Measurements from ENCODE around the gene TES.

Gene TES

DNA sequence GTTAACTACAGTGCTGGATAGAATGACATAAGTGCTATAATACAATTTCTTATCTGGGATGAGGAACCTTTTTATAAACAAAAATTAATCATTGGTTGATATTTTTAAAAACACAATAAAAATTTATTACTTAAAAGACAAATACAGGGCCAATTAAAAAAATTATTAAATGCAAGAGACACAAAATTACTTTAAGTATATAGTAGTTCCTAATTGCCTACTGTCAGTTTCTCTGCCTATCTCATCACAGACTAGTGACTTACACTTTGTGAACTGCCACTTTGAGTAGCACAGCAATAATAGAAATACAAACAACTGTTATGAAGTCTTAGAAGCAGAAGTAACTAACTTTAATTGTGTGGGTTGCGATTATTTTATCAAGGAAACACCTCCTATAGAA lies 8.4 kb downstream of the TES start:
- Mint-ChIP-seq H3K27ac (no peak overlapping the region), H3K36me3 (ENCODE audit: low read depth) (peaks cover 5% of the 10 kb centered on the region), H3K4me1 (peaks cover 16% of the 10 kb centered on the region), H3K4me3 (no peak overlapping the region), H3K27me3 (ENCODE audit: low read depth, poor library complexity) (peaks cover 3% of the 10 kb centered on the region), H3K9me3 (no peaks in the 10 kb centered on the region)
- DNase-seq = no peak
- TF ChIP-seq, protein P1, sequence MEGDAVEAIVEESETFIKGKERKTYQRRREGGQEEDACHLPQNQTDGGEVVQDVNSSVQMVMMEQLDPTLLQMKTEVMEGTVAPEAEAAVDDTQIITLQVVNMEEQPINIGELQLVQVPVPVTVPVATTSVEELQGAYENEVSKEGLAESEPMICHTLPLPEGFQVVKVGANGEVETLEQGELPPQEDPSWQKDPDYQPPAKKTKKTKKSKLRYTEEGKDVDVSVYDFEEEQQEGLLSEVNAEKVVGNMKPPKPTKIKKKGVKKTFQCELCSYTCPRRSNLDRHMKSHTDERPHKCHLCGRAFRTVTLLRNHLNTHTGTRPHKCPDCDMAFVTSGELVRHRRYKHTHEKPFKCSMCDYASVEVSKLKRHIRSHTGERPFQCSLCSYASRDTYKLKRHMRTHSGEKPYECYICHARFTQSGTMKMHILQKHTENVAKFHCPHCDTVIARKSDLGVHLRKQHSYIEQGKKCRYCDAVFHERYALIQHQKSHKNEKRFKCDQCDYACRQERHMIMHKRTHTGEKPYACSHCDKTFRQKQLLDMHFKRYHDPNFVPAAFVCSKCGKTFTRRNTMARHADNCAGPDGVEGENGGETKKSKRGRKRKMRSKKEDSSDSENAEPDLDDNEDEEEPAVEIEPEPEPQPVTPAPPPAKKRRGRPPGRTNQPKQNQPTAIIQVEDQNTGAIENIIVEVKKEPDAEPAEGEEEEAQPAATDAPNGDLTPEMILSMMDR (IDR thresholded peaks at IDR 0.05) = no peak

DNA sequence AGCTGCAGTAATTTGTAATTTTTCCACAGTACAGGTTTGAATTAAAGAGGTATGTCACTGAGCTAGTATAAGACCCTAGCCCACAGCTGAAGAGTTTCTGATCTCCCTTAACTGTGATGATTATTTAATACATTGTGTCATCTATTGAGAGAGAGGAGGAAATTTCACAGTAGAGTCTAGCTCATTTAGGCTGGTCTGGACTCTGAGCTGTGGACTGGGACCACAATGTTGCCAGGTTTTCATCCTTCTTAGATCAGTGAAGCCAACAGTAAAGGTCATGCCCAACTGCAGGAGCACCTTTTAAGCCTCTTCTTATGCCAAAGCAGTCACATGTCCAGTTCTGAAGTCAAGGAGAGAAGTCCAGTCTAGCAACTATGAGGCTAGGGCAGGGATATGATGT lies 8.9 kb downstream of the TES start:
- Mint-ChIP-seq H3K36me3 (ENCODE audit: low read depth) (peaks cover 5% of the 10 kb centered on the region), H3K27ac (no peak overlapping the region)
- TF ChIP-seq, protein P1 (IDR thresholded peaks at IDR 0.05) = no peak

DNA sequence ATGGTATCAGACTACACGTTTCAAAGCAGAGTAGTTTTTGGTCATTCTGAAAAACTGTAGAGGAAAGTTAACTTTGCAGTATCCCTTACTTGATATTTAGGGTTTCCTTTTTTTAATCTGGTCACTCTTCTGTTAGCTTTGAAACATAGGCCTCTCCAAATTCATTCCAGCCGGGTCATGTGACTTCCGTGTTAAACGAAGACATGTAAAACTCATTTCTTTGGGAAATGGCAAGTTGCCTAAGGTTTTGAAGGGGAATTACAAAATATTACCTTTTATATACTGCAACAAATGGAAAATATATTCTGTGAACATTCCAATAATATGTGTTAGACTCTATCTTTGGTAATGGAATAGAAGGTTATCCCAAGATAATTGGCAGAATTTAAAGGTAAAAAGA lies 9.5 kb downstream of the TES start:
- Mint-ChIP-seq H3K27me3 (ENCODE audit: low read depth, poor library complexity) (peaks cover 3% of the 10 kb centered on the region), H3K9me3 (no peaks in the 10 kb centered on the region), H3K36me3 (ENCODE audit: low read depth) (peaks cover 2% of the 10 kb centered on the region), H3K4me3 (no peak overlapping the region), H3K27ac (no peak overlapping the region), H3K4me1 (peaks cover 23% of the 10 kb centered on the region)
- TF ChIP-seq, protein P1 (IDR thresholded peaks at IDR 0.05) = no peak
- no peak for DNase-seq

More for the DNA sequence above, 8.9 kb downstream of the TES start:
- peaks cover 3% of the 10 kb centered on the region for H3K27me3 Mint-ChIP-seq (ENCODE audit: low read depth, poor library complexity)
- DNase-seq = no peak
- H3K4me1 Mint-ChIP-seq = peaks cover 18% of the 10 kb centered on the region
- no peaks in the 10 kb centered on the region for H3K9me3 Mint-ChIP-seq
- H3K4me3 Mint-ChIP-seq = no peak overlapping the region

DNA sequence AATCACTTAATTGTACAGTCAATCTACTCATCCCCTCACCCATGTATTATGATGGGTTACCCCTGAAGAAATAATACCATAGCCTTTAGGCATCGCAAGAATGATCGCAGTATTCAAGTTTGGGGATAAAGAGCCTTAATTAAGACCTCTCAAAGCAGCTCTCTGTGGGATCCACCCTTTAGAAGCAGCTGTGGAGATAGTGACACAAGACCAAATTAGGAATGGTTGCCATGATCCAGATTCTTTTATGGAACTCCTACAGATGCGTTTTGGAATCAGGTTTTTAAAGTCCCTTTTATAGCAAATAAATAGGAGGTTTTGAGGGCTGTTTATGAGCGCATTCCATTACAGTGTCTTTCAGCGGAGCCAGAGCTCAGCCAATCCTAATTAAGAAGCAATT lies 12.2 kb downstream of the TES start:
- H3K4me1 Mint-ChIP-seq = peaks cover 31% of the 10 kb centered on the region
- no peaks in the 10 kb centered on the region for H3K9me3 Mint-ChIP-seq
- no peak for DNase-seq
- no peak overlapping the region for H3K27ac Mint-ChIP-seq
- peaks cover 4% of the 10 kb centered on the region for H3K36me3 Mint-ChIP-seq (ENCODE audit: low read depth)
- H3K27me3 Mint-ChIP-seq (ENCODE audit: low read depth, poor library complexity) = peaks cover 3% of the 10 kb centered on the region
- TF ChIP-seq, protein P1 (IDR thresholded peaks at IDR 0.05) = no peak
- no peak overlapping the region for H3K4me3 Mint-ChIP-seq

DNA sequence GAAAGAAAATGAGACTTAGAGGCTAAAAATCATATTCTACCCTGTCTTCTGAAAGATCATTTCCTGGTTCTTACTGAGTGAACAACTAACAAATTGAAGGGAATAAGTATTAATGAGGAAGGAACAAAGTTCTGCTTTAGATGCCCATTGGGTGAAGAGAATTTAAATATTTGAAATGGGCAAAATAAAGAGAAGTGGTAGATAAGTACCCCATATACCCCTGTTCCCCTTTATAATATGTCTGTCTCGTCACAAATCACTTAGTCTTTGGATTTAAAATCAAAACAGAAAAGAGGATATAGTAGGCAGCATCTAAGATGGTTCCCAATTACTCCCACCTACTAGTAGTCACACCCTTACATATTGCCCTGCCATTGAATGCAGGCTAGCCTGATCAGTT lies 13.2 kb downstream of the TES start:
- Mint-ChIP-seq H3K9me3 (no peaks in the 10 kb centered on the region), H3K4me1 (peaks cover 26% of the 10 kb centered on the region), H3K27me3 (ENCODE audit: low read depth, poor library complexity) (peaks cover 3% of the 10 kb centered on the region), H3K4me3 (no peak overlapping the region), H3K36me3 (ENCODE audit: low read depth) (peaks cover 4% of the 10 kb centered on the region), H3K27ac (no peak overlapping the region)
- TF ChIP-seq, protein P1 (IDR thresholded peaks at IDR 0.05) = no peak
- no peak for DNase-seq

DNA sequence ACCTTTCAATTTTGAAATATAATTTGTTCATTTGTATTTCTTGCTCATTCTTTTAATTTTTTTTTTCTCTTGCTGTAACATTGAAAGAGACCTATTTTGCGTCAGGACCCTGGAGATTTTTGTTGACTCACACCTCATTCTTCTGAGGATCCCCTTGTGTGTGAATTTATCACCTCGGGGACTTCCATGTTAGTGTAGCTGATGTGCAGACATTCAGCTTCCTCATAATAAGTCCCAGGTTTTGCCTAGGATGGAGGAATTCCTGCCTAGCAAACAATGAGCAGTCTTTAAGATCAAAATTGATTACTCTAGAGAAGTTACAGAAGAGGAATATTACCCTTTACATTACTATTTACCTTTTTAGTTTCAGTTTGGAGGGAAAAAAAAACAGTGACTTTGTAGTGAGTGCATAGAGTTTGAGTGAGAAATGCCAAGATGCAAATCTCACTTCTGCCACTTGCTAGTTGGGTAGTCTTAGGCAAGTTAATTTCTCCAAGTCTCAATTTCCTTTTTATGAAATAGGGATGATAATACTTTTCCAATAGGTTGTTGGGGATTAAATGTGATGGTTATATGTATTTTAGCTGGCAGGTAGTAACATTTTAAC lies 14.3 kb downstream of the TES start:
- H3K9me3 Mint-ChIP-seq = no peaks in the 10 kb centered on the region
- H3K4me3 Mint-ChIP-seq = no peak overlapping the region
- peaks cover 33% of the 10 kb centered on the region for H3K4me1 Mint-ChIP-seq
- peak overlapping the region; percentile 4 for H3K27ac Mint-ChIP-seq
- no peak for DNase-seq
- peaks cover 4% of the 10 kb centered on the region for H3K36me3 Mint-ChIP-seq (ENCODE audit: low read depth)
- TF ChIP-seq, protein P1 (IDR thresholded peaks at IDR 0.05) = no peak
- peaks cover 3% of the 10 kb centered on the region for H3K27me3 Mint-ChIP-seq (ENCODE audit: low read depth, poor library complexity)

Data from nephron progenitor cell (in vitro differentiated cells).